Ureter (tissue), 1 donor: ENCODE data around the gene CYSTM1. TPM values are rescaled to one million over a fixed set of nuclear protein-coding genes. Genes with fewer than 3 reads are reported as not detected.

Experiments
- total RNA-seq: library from RNA; stranded (reverse); gene quantifications from one replicate; pipeline ENCODE4 v1.2.4, GENCODE V29; 2023
- donor health status: DM: yes; HTN: yes; CAD: no.

The CYSTM1 gene
- total RNA-seq, 1 donor from 2014 or later = 99.1 TPM

Other genes with a start within 250 kb of the CYSTM1 start
- 13.9 TPM for gene NRG2, start 131.9 kb upstream of the CYSTM1 start, total RNA-seq
- 26.8 TPM for gene PURA, start 61.1 kb upstream of the CYSTM1 start, total RNA-seq
- gene IGIP, start 49.3 kb upstream of the CYSTM1 start, total RNA-seq = 15.9 TPM
- gene PFDN1, start 127.9 kb downstream of the CYSTM1 start, total RNA-seq = 41.5 TPM
- 5.6 TPM for gene HBEGF, start 171.4 kb downstream of the CYSTM1 start, total RNA-seq
- 0.13 TPM for gene SLC4A9, start 185.0 kb downstream of the CYSTM1 start, total RNA-seq
- 201 TPM for gene ANKHD1, start 226.6 kb downstream of the CYSTM1 start, total RNA-seq